Naive thymus-derived CD4-positive, alpha-beta T cell (primary cell): ENCODE measurements around the gene EIF6. TPM values are rescaled to one million over a fixed set of nuclear protein-coding genes. Genes with fewer than 3 reads are reported as not detected.

Experiments
- ATAC-seq: fragments of 150-1000 bp; cut with Tn5 transposase; 2 replicates; pipeline ENCODE4 v1.10.0; 2021; ENCODE audit warnings: mild to moderate bottlenecking, moderate library complexity
- CTCF ChIA-PET: fragments of 350-600 bp; sonication (Branson Sonifier 250); formaldehyde crosslinking; loops from one replicate; lab custom pipeline; 2021; ENCODE audit warnings: antibody characterized with exemption; lab: Charles Lee
- POLR2A ChIA-PET: fragments of 350-600 bp; sonication (Branson Sonifier 250); formaldehyde crosslinking; loops from one replicate; lab custom pipeline; 2021; ENCODE audit warnings: antibody characterized with exemption, inconsistent platforms; lab: Charles Lee
- DNase-seq, 9 donors: peaks; one replicate each; pipeline versions ENCODE4 v3.0.0 to v3.0.0-alpha.2; 2020 to 2022; ENCODE audit warnings: mixed read lengths in 1 of 9
- H3K27ac ChIP-seq: one replicate; pipeline ENCODE4 v1.7.0; 2013; ENCODE audit warnings: mild to moderate bottlenecking, low read depth, low read length, moderate library complexity
- H3K27me3 ChIP-seq, 2 donors: one replicate each; pipeline ENCODE4 v1.7.0; 2013; ENCODE audit warnings: low read length in 2 of 2, mild to moderate bottlenecking in 2 of 2, moderate library complexity in 2 of 2; ENCODE audit not compliant: control insufficient read depth in 2 of 2, insufficient read depth in 2 of 2
- H3K36me3 ChIP-seq, 3 experiments: 1 replicate in 2 of 3; 2 replicates in 1 of 3; pipeline ENCODE4 v1.7.0; 2013; ENCODE audit warnings: low read length in 3 of 3, mild to moderate bottlenecking in 3 of 3, moderate library complexity in 1 of 3; ENCODE audit not compliant: insufficient read depth in 3 of 3, control insufficient read depth in 2 of 3
- H3K4me1 ChIP-seq, 2 donors: one replicate each; pipeline ENCODE4 v1.7.0; 2013; ENCODE audit warnings: low read length in 2 of 2, mild to moderate bottlenecking in 2 of 2, moderate library complexity in 1 of 2; ENCODE audit not compliant: control insufficient read depth in 2 of 2, insufficient read depth in 2 of 2
- H3K4me3 ChIP-seq: 2 replicates; pipeline ENCODE4 v1.7.0; 2013; ENCODE audit warnings: mild to moderate bottlenecking, low read length
- H3K9me3 ChIP-seq, 3 experiments: 1 replicate in 2 of 3; 2 replicates in 1 of 3; pipeline ENCODE4 v1.7.0; 2013; ENCODE audit warnings: low read length in 3 of 3; ENCODE audit not compliant: control insufficient read depth in 2 of 3
- H3K27ac Mint-ChIP-seq, 9 donors: one replicate each; pipeline ENCODE4 v1.8.0; 2020 to 2022; ENCODE audit warnings: mixed read lengths in 9 of 9, mild to moderate bottlenecking in 8 of 9, moderate library complexity in 5 of 9, inconsistent platforms in 2 of 9
- H3K27me3 Mint-ChIP-seq, 5 donors: one replicate each; pipeline ENCODE4 v1.8.0; 2021 to 2022; ENCODE audit warnings: mixed read lengths in 5 of 5, mild to moderate bottlenecking in 1 of 5
- H3K36me3 Mint-ChIP-seq, 5 donors: one replicate each; pipeline ENCODE4 v1.8.0; 2020 to 2022; ENCODE audit warnings: mixed read lengths in 5 of 5, mild to moderate bottlenecking in 3 of 5, inconsistent platforms in 1 of 5
- H3K4me1 Mint-ChIP-seq, 7 donors: one replicate each; pipeline ENCODE4 v1.8.0; 2020 to 2022; ENCODE audit warnings: mixed read lengths in 7 of 7, mild to moderate bottlenecking in 3 of 7, inconsistent platforms in 1 of 7
- H3K4me3 Mint-ChIP-seq, 10 donors: one replicate each; pipeline ENCODE4 v1.8.0; 2020 to 2022; ENCODE audit warnings: mild to moderate bottlenecking in 10 of 10, mixed read lengths in 10 of 10, moderate library complexity in 6 of 10, inconsistent platforms in 2 of 10
- H3K9me3 Mint-ChIP-seq, 11 donors: one replicate each; pipeline ENCODE4 v1.8.0; 2020 to 2022; ENCODE audit warnings: mixed read lengths in 11 of 11, mild to moderate bottlenecking in 4 of 11, inconsistent platforms in 1 of 11, moderate library complexity in 1 of 11
- intact Hi-C, 2 donors: fragments of 100-400 bp; cut with micrococcal nuclease; formaldehyde crosslinking; loops; one replicate each; pipeline ENCODE4 v1.15.1; 2023
- polyA plus RNA-seq, 2 donors: library from polyadenylated mRNA; unstranded; fragments of 300-500 nt; fragmentation: Illumina TruSeq; gene quantifications; one replicate each; pipeline ENCODE4 v1.2.3, GENCODE V29; 2021
- total RNA-seq, 6 experiments: library from RNA in 5 of 6; stranded (reverse) in 5 of 6; gene quantifications; 1 replicate in 5 of 6; 2 replicates in 1 of 6; pipeline ENCODE4 v1.2.3 and lab custom pipeline; 2021 to 2026

Gene EIF6
- total and polyA plus RNA-seq, 7 experiments from 2014 or later, result 35.4 to 150 (median 55.2) TPM

- POLR2A ChIA-PET, result no interaction called here
- H3K36me3 ChIP-seq, result peaks cover 0 to 9% (median 0%) of the 10 kb centered on the region in 3 experiments
- ATAC-seq, result no peak
These were observed 45.8 kb downstream of the EIF6 start for GRCh38 chr20:35238735-35239134.

GRCh38 chr20:35238170-35238569, 46.4 kb downstream of the EIF6 start:
- no peaks in the 10 kb centered on the region for H3K4me1 ChIP-seq
- Mint-ChIP-seq H3K36me3 (peaks cover 9 to 57% (median 46%) of the 10 kb centered on the region in 5 donors), H3K4me1 (peaks cover 0 to 8% (median 0%) of the 10 kb centered on the region in 7 donors), H3K9me3 (peaks cover 0 to 2% (median 0%) of the 10 kb centered on the region in 11 donors), H3K27ac (no peak overlapping the region), H3K4me3 (no peak overlapping the region), H3K27me3 (peaks cover 0 to 16% (median 2%) of the 10 kb centered on the region in 5 donors)
- CTCF ChIA-PET, result no interaction called here
- H3K4me3 ChIP-seq, result no peak overlapping the region
- intact Hi-C loops, result no loop called here
- H3K27ac ChIP-seq, result no peak overlapping the region
- no peaks in the 10 kb centered on the region for H3K9me3 ChIP-seq
- ATAC-seq (peak; percentile 26), DNase-seq (no peak)
- POLR2A ChIA-PET, result no interaction called here
- H3K27me3 ChIP-seq, result no peaks in the 10 kb centered on the region
- H3K36me3 ChIP-seq, result peaks cover 0 to 9% (median 0%) of the 10 kb centered on the region in 3 experiments

More at GRCh38 chr20:35238735-35239134, 45.8 kb downstream of the EIF6 start:
- Mint-ChIP-seq H3K27me3 (peaks cover 0 to 13% (median 2%) of the 10 kb centered on the region in 5 donors), H3K4me3 (no peak overlapping the region), H3K27ac (no peak overlapping the region), H3K4me1 (peaks cover 0 to 8% (median 0%) of the 10 kb centered on the region in 7 donors), H3K9me3 (peaks cover 0 to 2% (median 0%) of the 10 kb centered on the region in 11 donors), H3K36me3 (peaks cover 9 to 56% (median 47%) of the 10 kb centered on the region in 5 donors)
- H3K4me1 ChIP-seq, result no peaks in the 10 kb centered on the region
- no peak overlapping the region for H3K27ac ChIP-seq
- H3K4me3 ChIP-seq, result no peak overlapping the region
- H3K27me3 ChIP-seq, result no peaks in the 10 kb centered on the region
- no peak for DNase-seq
- intact Hi-C loops, result no loop called here
- H3K9me3 ChIP-seq, result no peaks in the 10 kb centered on the region
- CTCF ChIA-PET, result interaction anchor here (0.6 kb wide), 1 partner anchor 435 kb away, joined by 3 read pairs; no protein-coding TSS in a partner anchor

DNA sequence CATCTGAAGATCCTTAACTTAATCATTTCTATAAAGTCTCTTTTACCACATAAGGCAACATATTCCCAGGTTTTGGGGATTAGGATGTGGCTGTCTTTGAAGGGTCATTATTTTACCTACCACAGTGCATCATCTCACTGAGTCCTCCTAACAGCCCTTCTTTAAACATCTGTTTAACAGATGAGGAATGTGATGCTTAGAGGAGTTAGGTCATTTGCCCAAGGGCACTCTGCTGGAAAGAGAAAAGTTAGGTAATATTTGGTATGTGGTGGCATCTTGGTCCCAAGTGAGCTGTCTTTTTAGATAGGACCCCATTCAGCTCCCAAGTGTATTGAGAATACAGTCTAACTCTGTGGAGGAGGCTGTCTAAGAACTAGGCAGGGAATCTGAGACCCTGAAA, 47.1 kb downstream of the EIF6 start:
- DNase-seq (no peak), ATAC-seq (no peak)
- intact Hi-C loops, result no loop called here
- peaks cover 0 to 9% (median 0%) of the 10 kb centered on the region in 3 experiments for H3K36me3 ChIP-seq
- ChIA-PET CTCF (no interaction called here), POLR2A (no interaction called here)
- no peaks in the 10 kb centered on the region for H3K4me1 ChIP-seq
- Mint-ChIP-seq H3K27me3 (peaks cover 0 to 16% (median 2%) of the 10 kb centered on the region in 5 donors), H3K4me3 (no peak overlapping the region), H3K27ac (no peak overlapping the region), H3K9me3 (peaks cover 0 to 2% (median 0%) of the 10 kb centered on the region in 11 donors), H3K36me3 (peaks cover 9 to 60% (median 48%) of the 10 kb centered on the region in 5 donors), H3K4me1 (peaks cover 0 to 8% (median 0%) of the 10 kb centered on the region in 7 donors)
- no peak overlapping the region for H3K4me3 ChIP-seq
- no peaks in the 10 kb centered on the region for H3K27me3 ChIP-seq
- no peaks in the 10 kb centered on the region for H3K9me3 ChIP-seq
- no peak overlapping the region for H3K27ac ChIP-seq

GRCh38 chr20:35235881-35236280, 48.7 kb downstream of the EIF6 start:
- no peaks in the 10 kb centered on the region for H3K4me1 ChIP-seq
- no peaks in the 10 kb centered on the region for H3K27me3 ChIP-seq
- H3K27ac ChIP-seq, result no peak overlapping the region
- Mint-ChIP-seq H3K9me3 (peaks cover 0 to 2% (median 0%) of the 10 kb centered on the region in 11 donors), H3K4me1 (peaks cover 0 to 11% (median 0%) of the 10 kb centered on the region in 7 donors), H3K4me3 (no peak overlapping the region), H3K36me3 (peaks cover 9 to 70% (median 59%) of the 10 kb centered on the region in 5 donors), H3K27ac (no peak overlapping the region), H3K27me3 (peaks cover 0 to 16% (median 9%) of the 10 kb centered on the region in 5 donors)
- ATAC-seq (no peak), DNase-seq (no peak)
- intact Hi-C loops, result no loop called here
- ChIA-PET CTCF (no interaction called here), POLR2A (no interaction called here)
- no peak overlapping the region for H3K4me3 ChIP-seq
- peaks cover 0 to 9% (median 0%) of the 10 kb centered on the region in 3 experiments for H3K36me3 ChIP-seq
- no peaks in the 10 kb centered on the region for H3K9me3 ChIP-seq

- H3K27ac Mint-ChIP-seq, result no peak overlapping the region
- ATAC-seq (no peak), DNase-seq (no peak)
- peaks cover 22 to 30% (median 25%) of the 10 kb centered on the region in 5 donors for H3K27me3 Mint-ChIP-seq
- H3K36me3 ChIP-seq, result peaks cover 0 to 9% (median 0%) of the 10 kb centered on the region in 3 experiments
- intact Hi-C loops, result no loop called here
- peaks cover 0 to 8% (median under 1%) of the 10 kb centered on the region in 7 donors for H3K4me1 Mint-ChIP-seq
- no peak overlapping the region for H3K27ac ChIP-seq
- peaks cover 9 to 68% (median 59%) of the 10 kb centered on the region in 5 donors for H3K36me3 Mint-ChIP-seq
- ChIA-PET CTCF (no interaction called here), POLR2A (no interaction called here)
- no peaks in the 10 kb centered on the region for H3K9me3 ChIP-seq
- H3K4me3 Mint-ChIP-seq, result peak overlapping the region in 1 of 10 donors; percentile 36
- peaks cover 0 to under 1% of the 10 kb centered on the region in 2 donors for H3K27me3 ChIP-seq
- peaks cover 0 to 6% (median 0%) of the 10 kb centered on the region in 11 donors for H3K9me3 Mint-ChIP-seq
- no peak overlapping the region for H3K4me3 ChIP-seq
- H3K4me1 ChIP-seq, result no peaks in the 10 kb centered on the region
These were observed 52.0 kb downstream of the EIF6 start for GRCh38 chr20:35232575-35232974.

Other genes starting within 250 kb of the EIF6 start
- 10 to 100 TPM; 50.5 to 66.0 (median 60.6) TPM for gene TRPC4AP, start 192.0 kb downstream of the EIF6 start, total RNA-seq
- 10 to 100 TPM; 45.8 to 72.0 TPM for gene TRPC4AP, start 192.0 kb downstream of the EIF6 start, polyA plus RNA-seq
- 10 to 100 TPM; 15.4 to 30.9 (median 20.0) TPM for gene EDEM2, start 137.4 kb downstream of the EIF6 start, total RNA-seq
- gene EDEM2, start 137.4 kb downstream of the EIF6 start, polyA plus RNA-seq, result 10 to 100 TPM; 27.3 to 38.4 TPM
- gene PROCR, start 112.7 kb downstream of the EIF6 start, total RNA-seq, result 1 to 10 TPM in 1 of 5 experiments, under 1 TPM in 2, not detected in 2; 0.35 to 2.0 (median 0.60) TPM
- gene PROCR, start 112.7 kb downstream of the EIF6 start, polyA plus RNA-seq, result 1 to 10 TPM in 1 of 2 donors, under 1 TPM in 1; 0.87 to 1.3 TPM
- under 1 TPM in 1 of 5 experiments, not detected in 4; 0.07 TPM for gene MMP24, start 58.1 kb downstream of the EIF6 start, total RNA-seq
- gene MMP24, start 58.1 kb downstream of the EIF6 start, polyA plus RNA-seq, result under 1 TPM in 1 of 2 donors, not detected in 1; 0.08 TPM
- gene MMP24OS, start 6.7 kb downstream of the EIF6 start, total RNA-seq, result 10 to 100 TPM; 43.8 to 88.6 (median 69.4) TPM
- 10 to 100 TPM; 12.3 to 14.0 TPM for gene MMP24OS, start 6.7 kb downstream of the EIF6 start, polyA plus RNA-seq
- gene FAM83C, start 7.7 kb upstream of the EIF6 start, total RNA-seq, result not detected
- not detected for gene FAM83C, start 7.7 kb upstream of the EIF6 start, polyA plus RNA-seq
- gene UQCC1, start 127.2 kb upstream of the EIF6 start, total RNA-seq, result 10 to 100 TPM; 29.7 to 61.8 (median 48.8) TPM
- 10 to 100 TPM; 12.6 to 16.8 TPM for gene UQCC1, start 127.2 kb upstream of the EIF6 start, polyA plus RNA-seq
- under 1 TPM in 1 of 5 experiments, not detected in 4; 0.13 TPM for gene GDF5, start 153.5 kb upstream of the EIF6 start, total RNA-seq
- gene GDF5, start 153.5 kb upstream of the EIF6 start, polyA plus RNA-seq, result not detected
- gene CEP250, start 170.8 kb upstream of the EIF6 start, total RNA-seq, result 10 to 100 TPM; 34.5 to 75.0 (median 70.7) TPM
- 10 to 100 TPM in 1 of 2 donors, 1 to 10 TPM in 1; 7.7 to 19.0 TPM for gene CEP250, start 170.8 kb upstream of the EIF6 start, polyA plus RNA-seq
- gene C20orf173, start 244.9 kb upstream of the EIF6 start, total RNA-seq, result not detected
- gene C20orf173, start 244.9 kb upstream of the EIF6 start, polyA plus RNA-seq, result not detected